Measurements from ENCODE around the gene CYP2D6.
"Not testable (repeated sequence)": the region's sequence is repeated elsewhere in the genome, so short reads cannot be mapped to it uniquely, and the experiment has no call there.

The CYP2D6 gene

GRCh38 chr22:42123529-42123928, 7.1 kb downstream of the CYP2D6 start:
- H2BK5ac ChIP-seq (ENCODE audit: low read depth, low read length, poor library complexity); H3K36me3 ChIP-seq (ENCODE audit: control insufficient read depth in 1 of 2, insufficient read depth in 2 of 2, low read length in 2 of 2); DNase-seq: not testable (repeated sequence)

GRCh38 chr22:42120231-42121021, 10.2 kb downstream of the CYP2D6 start:
- WGBS (ENCODE audit: extremely low coverage, insufficient coverage, insufficient read length): no CpG with 5 or more reads among the region's 15 CpGs
- not testable (repeated sequence) for H4K8ac ChIP-seq (ENCODE audit: low read depth, low read length); H3K36me3 ChIP-seq (ENCODE audit: control insufficient read depth in 1 of 2, insufficient read depth in 2 of 2, low read length in 2 of 2); DNase-seq; H2BK5ac ChIP-seq (ENCODE audit: low read depth, low read length, poor library complexity); H3K4me3 ChIP-seq (ENCODE audit: low read depth, low read length); H4K12ac ChIP-seq (ENCODE audit: low read depth, low read length); H4K91ac ChIP-seq (ENCODE audit: low read depth, low read length); H3K18ac ChIP-seq (ENCODE audit: low read length); H3K9me3 ChIP-seq (ENCODE audit: insufficient read depth, low read depth, low read length); H2AFZ ChIP-seq (ENCODE audit: insufficient read depth, low read length, poor library complexity); H3K27ac ChIP-seq (ENCODE audit: low read depth, low read length); H2BK12ac ChIP-seq (ENCODE audit: low read length); H3K79me1 ChIP-seq (ENCODE audit: low read length); H3K4me2 ChIP-seq (ENCODE audit: low read length); H3K27me3 ChIP-seq (ENCODE audit: insufficient read depth, low read length); H2AK5ac ChIP-seq (ENCODE audit: low read length); H3K79me2 ChIP-seq (ENCODE audit: control insufficient read depth, insufficient read depth, low read length, poor library complexity); H3K9ac ChIP-seq (ENCODE audit: low read length); H2BK120ac ChIP-seq (ENCODE audit: insufficient read depth, low read length, poor library complexity); H3K14ac ChIP-seq (ENCODE audit: low read length); H3K4ac ChIP-seq (ENCODE audit: low read depth, low read length); H3K23ac ChIP-seq (ENCODE audit: low read length); H3K4me1 ChIP-seq (ENCODE audit: control insufficient read depth in 1 of 2, insufficient read depth in 2 of 2, low read length in 2 of 2)

More at GRCh38 chr22:42123529-42123928, 7.1 kb downstream of the CYP2D6 start:
- H3K79me2 ChIP-seq (ENCODE audit: control insufficient read depth, insufficient read depth, low read length, poor library complexity); H2AK5ac ChIP-seq (ENCODE audit: low read length); H4K91ac ChIP-seq (ENCODE audit: low read depth, low read length); H3K27me3 ChIP-seq (ENCODE audit: insufficient read depth, low read length); H3K4me1 ChIP-seq (ENCODE audit: control insufficient read depth in 1 of 2, insufficient read depth in 2 of 2, low read length in 2 of 2); H3K4ac ChIP-seq (ENCODE audit: low read depth, low read length); H2BK12ac ChIP-seq (ENCODE audit: low read length); H2AFZ ChIP-seq (ENCODE audit: insufficient read depth, low read length, poor library complexity); H3K27ac ChIP-seq (ENCODE audit: low read depth, low read length); H2BK120ac ChIP-seq (ENCODE audit: insufficient read depth, low read length, poor library complexity); H4K12ac ChIP-seq (ENCODE audit: low read depth, low read length); H3K18ac ChIP-seq (ENCODE audit: low read length); H3K14ac ChIP-seq (ENCODE audit: low read length); H3K23ac ChIP-seq (ENCODE audit: low read length); H3K9me3 ChIP-seq (ENCODE audit: insufficient read depth, low read depth, low read length); H3K4me2 ChIP-seq (ENCODE audit: low read length); H4K8ac ChIP-seq (ENCODE audit: low read depth, low read length); H3K4me3 ChIP-seq (ENCODE audit: low read depth, low read length); H3K79me1 ChIP-seq (ENCODE audit: low read length); H3K9ac ChIP-seq (ENCODE audit: low read length): not testable (repeated sequence)
- WGBS (ENCODE audit: extremely low coverage, insufficient coverage, insufficient read length): no CpG with 5 or more reads among the region's 4 CpGs

GRCh38 chr22:42116848-42117424, 13.7 kb downstream of the CYP2D6 start:
- no peak overlapping the region for H2BK5ac ChIP-seq (ENCODE audit: low read depth, low read length, poor library complexity)
- H4K91ac ChIP-seq (ENCODE audit: low read depth, low read length): no peak overlapping the region
- H3K9me3 ChIP-seq (ENCODE audit: insufficient read depth, low read depth, low read length): peaks cover 8% of the 10 kb centered on the region
- no peaks in the 10 kb centered on the region for H3K27me3 ChIP-seq (ENCODE audit: insufficient read depth, low read length)
- no peak overlapping the region for H2BK12ac ChIP-seq (ENCODE audit: low read length)
- H4K8ac ChIP-seq (ENCODE audit: low read depth, low read length): no peak overlapping the region
- H3K4me3 ChIP-seq (ENCODE audit: low read depth, low read length): no peak overlapping the region
- no peak overlapping the region for H2AK5ac ChIP-seq (ENCODE audit: low read length)
- DNase-seq: no peak
- H3K79me1 ChIP-seq (ENCODE audit: low read length): no peaks in the 10 kb centered on the region
- no peak overlapping the region for H3K9ac ChIP-seq (ENCODE audit: low read length)
- no peaks in the 10 kb centered on the region for H3K79me2 ChIP-seq (ENCODE audit: control insufficient read depth, insufficient read depth, low read length, poor library complexity)
- H2BK120ac ChIP-seq (ENCODE audit: insufficient read depth, low read length, poor library complexity): no peak overlapping the region
- H3K18ac ChIP-seq (ENCODE audit: low read length): no peak overlapping the region
- no peak overlapping the region for H3K4ac ChIP-seq (ENCODE audit: low read depth, low read length)
- no peak overlapping the region for H3K4me2 ChIP-seq (ENCODE audit: low read length)
- H3K23ac ChIP-seq (ENCODE audit: low read length): no peak overlapping the region
- no peak overlapping the region for H2AFZ ChIP-seq (ENCODE audit: insufficient read depth, low read length, poor library complexity)
- H3K14ac ChIP-seq (ENCODE audit: low read length): no peak overlapping the region
- no CpG with 5 or more reads among the region's 4 CpGs for WGBS (ENCODE audit: extremely low coverage, insufficient coverage, insufficient read length)
- no peaks in the 10 kb centered on the region for H3K4me1 ChIP-seq (ENCODE audit: control insufficient read depth in 1 of 2, insufficient read depth in 2 of 2, low read length in 2 of 2)
- H3K36me3 ChIP-seq (ENCODE audit: control insufficient read depth in 1 of 2, insufficient read depth in 2 of 2, low read length in 2 of 2): no peaks in the 10 kb centered on the region
- no peak overlapping the region for H4K12ac ChIP-seq (ENCODE audit: low read depth, low read length)
- H3K27ac ChIP-seq (ENCODE audit: low read depth, low read length): no peak overlapping the region

GRCh38 chr22:42115420-42115830, 15.2 kb downstream of the CYP2D6 start:
- not testable (repeated sequence) for H3K79me2 ChIP-seq (ENCODE audit: control insufficient read depth, insufficient read depth, low read length, poor library complexity); H4K12ac ChIP-seq (ENCODE audit: low read depth, low read length); H3K4me2 ChIP-seq (ENCODE audit: low read length); H3K23ac ChIP-seq (ENCODE audit: low read length); H3K4me3 ChIP-seq (ENCODE audit: low read depth, low read length); H3K79me1 ChIP-seq (ENCODE audit: low read length); H3K27me3 ChIP-seq (ENCODE audit: insufficient read depth, low read length); H4K91ac ChIP-seq (ENCODE audit: low read depth, low read length); H4K8ac ChIP-seq (ENCODE audit: low read depth, low read length); H2BK5ac ChIP-seq (ENCODE audit: low read depth, low read length, poor library complexity); H2AFZ ChIP-seq (ENCODE audit: insufficient read depth, low read length, poor library complexity); H3K14ac ChIP-seq (ENCODE audit: low read length); H2BK12ac ChIP-seq (ENCODE audit: low read length); H3K4me1 ChIP-seq (ENCODE audit: control insufficient read depth in 1 of 2, insufficient read depth in 2 of 2, low read length in 2 of 2); H3K18ac ChIP-seq (ENCODE audit: low read length); H3K36me3 ChIP-seq (ENCODE audit: control insufficient read depth in 1 of 2, insufficient read depth in 2 of 2, low read length in 2 of 2); H3K27ac ChIP-seq (ENCODE audit: low read depth, low read length); H3K9me3 ChIP-seq (ENCODE audit: insufficient read depth, low read depth, low read length); H2AK5ac ChIP-seq (ENCODE audit: low read length); H3K9ac ChIP-seq (ENCODE audit: low read length); H2BK120ac ChIP-seq (ENCODE audit: insufficient read depth, low read length, poor library complexity); DNase-seq; H3K4ac ChIP-seq (ENCODE audit: low read depth, low read length)
- WGBS (ENCODE audit: extremely low coverage, insufficient coverage, insufficient read length): 100% methylated on average over 3 of the region's 6 CpGs

Measured in trophoblast cell (in vitro differentiated cells and primary cell).